ENCODE data around the gene GPANK1.
A peak's percentile ranks its signal among the peaks of the same experiment; 100 is the strongest.

GPANK1 gene

DNA sequence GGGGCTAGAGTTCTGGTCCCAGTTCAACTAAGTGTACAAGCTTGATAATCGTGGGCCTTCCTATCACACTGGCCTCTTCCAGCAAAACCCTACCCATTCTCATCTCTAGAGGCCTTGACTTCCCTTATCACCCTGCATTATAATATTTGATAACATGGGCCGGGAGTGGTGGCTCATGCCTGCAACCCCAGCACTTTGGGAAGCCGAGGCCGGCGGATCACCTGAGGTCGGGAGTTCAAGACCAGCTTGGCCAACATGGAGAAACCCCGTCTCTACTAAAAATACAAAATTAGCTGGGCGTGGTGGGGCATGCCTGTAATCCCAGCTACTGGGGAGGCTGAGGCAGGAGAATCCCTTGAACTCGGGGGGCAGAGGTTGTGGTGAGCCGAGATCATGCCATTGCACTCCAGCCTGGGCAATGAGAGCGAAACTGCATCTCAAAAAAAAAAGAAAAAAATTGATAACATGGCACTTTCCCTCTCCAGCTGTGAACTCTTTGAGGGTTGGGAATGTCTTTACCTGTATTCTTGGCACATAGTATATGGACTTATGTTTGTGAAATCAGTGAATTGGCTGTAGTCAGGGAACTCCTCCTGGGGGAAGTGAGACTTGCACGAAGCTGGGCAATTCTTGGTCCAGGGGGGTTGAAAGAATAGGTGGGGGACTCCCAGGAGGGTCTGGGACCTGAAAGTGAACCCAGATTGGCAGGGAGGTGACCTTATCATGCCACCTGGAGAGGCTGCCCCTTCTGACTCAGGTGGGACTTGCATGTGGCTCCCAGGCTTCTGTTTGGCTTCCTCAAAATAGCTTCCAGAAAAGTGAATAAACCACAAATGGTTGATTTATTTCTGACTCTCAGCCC, 3.3 kb downstream of the GPANK1 start:
- DNase-seq = peak; percentile 63

DNA sequence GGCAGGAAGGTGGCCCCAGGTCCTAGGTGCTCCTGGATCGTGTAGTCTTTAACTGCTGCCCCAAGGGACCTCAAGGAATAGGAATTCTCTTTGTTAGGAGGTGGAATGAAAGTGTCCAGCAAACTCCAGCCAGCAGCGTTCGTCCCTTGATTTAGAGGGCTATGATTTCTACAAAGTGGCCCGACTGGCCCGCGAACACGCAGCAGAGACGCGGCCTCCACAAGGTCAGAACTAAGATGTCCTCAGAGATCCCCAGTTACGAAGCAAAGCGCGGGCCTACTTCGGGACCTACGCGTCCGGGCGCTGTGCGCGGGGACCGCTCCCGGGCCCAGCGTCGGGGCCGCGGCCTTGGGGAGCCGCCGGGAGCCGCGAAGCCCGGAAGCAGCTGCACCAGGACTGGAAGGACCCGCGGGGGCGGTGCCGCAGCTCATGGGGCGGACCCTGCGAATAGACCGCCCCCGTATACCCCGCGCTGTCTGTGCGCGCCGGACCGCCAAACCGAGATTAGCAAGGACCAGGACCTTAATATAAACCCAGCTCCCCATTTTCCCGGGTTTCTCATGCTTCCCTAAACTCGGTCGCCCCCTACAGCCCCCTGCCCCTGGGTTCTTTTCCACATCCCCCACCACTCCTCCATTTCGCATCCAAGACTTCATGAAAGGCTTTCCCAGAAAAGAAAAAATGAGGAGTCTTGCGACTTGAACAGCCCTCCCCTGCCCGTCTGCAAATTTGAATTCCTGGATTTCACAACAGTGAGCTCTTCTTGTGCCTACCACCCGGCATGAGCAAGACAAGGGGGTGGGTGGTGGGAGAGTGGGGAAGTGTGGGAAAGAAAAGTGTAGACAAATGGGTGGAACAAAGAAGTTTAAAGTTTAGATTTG, 4.2 kb downstream of the GPANK1 start, which contains the start of gene C6orf47:
Gene C6orf47, minus strand, starts transcription at position 398 of the 881 bp plus-strand sequence. CDS start 831 bp downstream, outside the sequence.
- DNase-seq = peak; percentile 87

DNA sequence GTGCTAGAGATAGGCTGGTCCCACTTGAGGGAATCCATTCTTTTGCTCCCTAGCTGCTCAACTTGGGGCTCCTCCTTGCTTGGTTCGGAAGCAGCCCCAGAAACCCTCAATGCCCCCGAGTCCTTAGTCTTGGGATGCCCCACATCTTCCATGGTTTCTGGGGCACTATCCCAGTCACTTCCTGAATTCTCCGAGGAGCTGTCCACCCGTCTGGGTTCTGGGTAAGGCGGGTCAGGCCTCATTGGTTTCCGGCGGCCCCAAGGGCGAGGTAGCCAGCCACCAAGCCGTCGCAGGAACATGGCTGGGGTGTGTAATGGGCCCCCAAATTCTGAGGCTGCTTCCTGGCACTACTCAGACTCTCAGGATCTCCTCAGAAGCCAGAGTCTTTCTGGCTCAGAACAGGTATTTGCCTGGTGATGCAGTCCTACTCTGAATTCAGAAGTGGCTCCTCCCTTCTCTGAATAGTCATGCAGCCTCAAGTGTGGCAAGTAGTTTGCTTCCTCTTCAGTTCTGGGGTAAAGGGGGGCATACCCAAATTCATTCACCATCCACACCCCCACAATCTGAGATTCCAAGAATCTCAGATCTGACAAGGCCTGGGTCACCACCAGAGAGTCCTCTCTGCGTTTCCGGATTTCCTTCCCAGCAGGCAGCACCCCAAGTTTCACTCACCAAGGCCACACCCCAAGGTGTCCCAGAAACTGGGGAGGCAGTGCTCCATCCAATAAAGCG, 5.0 kb downstream of the GPANK1 start:
- DNase-seq = peak; percentile 60

DNA sequence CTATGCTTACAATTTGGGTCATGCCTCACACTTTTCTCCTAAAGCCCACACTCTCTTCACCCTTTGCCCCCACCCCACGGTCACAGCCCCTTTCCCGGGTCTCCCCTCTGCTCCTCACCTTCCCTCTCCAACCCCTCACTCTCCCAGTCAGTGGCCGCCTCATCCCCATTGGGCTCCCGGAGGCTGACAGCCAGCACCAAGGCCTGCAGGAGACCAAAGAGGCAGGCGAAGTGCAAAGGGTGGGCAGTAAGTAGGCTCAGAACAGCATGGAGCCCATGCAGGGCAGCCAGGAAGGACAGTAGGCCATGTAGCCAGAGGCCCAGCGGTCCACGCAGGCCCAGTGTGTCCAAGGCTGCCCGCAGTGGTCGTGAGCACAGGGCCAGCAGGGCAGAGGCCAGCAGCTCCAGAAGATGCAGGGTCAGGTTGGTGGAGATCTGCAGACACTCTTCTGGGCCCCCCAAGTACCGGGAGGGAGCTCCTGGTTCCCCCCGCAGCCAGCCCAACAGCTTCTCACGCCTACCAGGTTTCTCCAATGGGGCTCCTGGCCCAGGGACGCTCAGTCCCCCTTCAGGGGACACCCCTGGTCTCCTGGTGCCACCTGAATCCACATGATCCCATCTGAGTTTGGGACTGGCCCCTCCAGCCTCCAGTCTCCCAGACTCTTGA, 5.7 kb downstream of the GPANK1 start:
- DNase-seq = no peak

DNA sequence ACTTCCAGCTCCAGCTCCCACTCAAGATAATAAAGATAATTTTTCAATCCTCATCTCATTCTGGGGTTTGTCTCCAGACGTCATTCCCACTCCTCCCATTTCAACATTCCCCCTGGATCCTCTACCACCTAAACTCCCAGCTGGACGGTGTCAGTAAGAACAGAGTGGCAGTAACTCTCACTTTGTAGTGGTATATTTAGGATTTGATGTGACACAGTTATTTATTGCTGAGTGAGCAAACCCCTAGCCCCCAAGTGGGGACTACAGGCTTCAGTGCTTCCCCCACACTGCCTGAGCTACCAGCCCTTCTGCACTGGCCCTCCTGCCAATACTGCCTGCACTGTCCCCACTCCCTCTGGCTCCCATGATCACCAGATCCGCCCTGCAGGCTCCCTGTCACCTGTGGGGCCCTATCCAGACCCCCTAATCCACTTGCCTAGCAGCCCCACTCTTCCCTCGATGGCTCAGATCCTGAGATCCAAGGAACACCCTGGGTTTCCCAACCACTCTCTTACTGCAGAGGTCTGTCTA, 6.6 kb downstream of the GPANK1 start:
- no peak for DNase-seq

DNA sequence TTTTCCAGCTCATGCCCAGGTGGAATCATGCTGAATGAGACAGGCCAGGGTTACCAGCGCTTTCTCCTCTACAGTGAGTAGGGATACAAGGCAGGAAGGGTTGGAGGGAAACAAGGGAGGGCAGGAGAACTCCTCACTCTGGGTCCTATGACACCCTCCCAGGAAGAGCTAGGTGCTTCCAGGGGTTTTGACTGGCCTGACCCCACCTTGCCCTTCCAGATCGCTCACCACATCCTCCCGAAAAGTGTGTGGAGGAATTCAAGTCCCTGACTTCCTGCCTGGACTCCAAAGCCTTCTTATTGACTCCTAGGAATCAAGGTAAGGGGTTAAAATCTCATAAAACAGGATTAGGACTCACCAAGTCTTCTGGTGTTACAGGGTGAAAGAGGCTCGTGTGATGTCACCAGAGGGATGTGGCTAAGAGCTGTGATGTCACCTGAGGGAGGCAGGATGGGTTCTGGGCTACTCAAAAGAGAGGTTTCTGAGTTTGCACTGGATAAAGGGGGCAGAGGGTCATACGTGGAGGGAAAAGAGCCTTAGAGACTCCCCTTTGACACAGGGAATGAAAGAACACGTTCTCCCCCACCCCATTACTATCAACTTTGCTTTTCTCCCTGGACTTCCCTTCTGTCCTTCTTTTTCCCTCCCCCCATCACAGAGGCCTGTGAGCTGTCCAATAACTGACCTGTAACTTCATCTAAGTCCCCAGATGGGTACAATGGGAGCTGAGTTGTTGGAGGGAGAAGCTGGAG, 7.2 kb downstream of the GPANK1 start:
- no peak for DNase-seq

DNA sequence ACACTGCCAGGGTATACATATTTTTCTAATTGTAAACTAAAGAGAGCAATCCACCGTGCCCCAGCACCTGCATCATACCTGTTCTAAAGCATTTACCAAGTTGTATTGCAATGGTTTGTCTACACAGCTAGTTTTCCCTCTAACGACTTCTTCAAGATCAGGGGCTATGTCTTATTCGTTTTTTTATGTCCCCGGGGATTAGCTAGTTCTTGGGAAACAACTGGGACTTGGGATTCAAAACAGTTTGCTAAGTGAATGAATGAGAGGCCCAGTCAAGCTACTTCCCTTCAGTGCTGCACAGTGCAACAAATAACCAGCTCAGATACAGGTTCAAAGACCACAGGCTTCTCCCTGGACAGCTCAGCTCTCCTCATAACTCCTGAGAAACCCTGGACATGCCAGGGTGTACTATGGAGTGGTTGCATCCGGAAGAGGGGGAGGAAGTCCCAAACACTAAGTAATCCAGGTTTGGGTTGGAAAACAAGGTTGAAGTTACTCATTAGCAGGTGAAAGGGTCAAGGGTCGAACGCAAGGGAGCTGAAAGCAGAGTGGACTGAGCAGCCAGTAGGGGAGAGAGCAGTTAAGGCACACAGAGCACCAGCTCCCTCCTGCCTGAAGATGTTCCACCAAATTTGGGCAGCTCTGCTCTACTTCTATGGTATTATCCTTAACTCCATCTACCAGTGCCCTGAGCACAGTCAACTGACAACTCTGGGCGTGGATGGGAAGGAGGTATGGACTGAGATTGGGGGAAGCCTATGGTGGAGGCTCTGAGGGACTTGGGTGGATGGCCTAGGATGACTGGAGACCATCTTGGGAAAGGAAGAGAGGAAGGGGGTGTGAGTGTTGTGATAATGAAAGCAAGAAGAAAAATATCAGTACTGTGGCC, 9.2 kb downstream of the GPANK1 start, which contains the start of gene APOM:
Gene APOM, plus strand, starts transcription at position 546 of the 889 bp plus-strand sequence. Its CDS starts 73 bp downstream, at position 619.
- no peak for DNase-seq

DNA sequence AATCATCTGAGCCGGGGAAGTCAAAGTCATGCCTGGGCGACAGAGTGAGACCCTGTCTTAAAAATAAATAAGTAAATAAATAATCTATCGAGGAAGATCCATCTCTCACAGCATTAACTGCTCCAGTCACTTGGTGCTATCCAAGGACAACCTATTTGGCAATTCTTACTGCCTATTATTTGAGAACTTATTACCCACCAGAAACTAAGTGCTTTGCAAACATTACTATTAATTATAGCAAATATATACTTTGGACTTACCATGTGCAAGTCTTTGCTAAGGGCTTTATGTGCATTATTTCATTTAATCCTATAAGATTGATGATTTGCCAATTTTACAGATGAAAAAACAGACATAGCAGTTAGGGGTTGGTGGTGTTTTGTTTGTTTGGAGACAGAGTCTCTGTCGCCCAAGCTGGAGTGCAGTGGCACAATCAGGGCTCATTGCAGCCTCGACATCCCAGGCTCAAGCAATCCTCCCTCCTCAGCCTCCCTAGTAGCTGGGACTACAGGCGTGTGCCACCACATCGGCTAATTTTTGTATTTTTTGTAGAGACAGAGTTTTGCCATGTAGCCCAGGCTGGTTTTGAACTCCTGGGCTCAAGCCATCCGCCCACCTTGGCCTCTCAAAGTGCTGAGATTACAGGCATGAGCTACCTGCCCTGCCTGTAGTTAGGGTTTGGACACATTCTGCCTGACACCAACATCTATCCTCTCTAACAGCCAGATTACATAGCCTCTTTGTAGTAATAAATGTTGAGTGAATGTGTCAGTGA, 10.0 kb downstream of the GPANK1 start:
- no peak for DNase-seq

DNA sequence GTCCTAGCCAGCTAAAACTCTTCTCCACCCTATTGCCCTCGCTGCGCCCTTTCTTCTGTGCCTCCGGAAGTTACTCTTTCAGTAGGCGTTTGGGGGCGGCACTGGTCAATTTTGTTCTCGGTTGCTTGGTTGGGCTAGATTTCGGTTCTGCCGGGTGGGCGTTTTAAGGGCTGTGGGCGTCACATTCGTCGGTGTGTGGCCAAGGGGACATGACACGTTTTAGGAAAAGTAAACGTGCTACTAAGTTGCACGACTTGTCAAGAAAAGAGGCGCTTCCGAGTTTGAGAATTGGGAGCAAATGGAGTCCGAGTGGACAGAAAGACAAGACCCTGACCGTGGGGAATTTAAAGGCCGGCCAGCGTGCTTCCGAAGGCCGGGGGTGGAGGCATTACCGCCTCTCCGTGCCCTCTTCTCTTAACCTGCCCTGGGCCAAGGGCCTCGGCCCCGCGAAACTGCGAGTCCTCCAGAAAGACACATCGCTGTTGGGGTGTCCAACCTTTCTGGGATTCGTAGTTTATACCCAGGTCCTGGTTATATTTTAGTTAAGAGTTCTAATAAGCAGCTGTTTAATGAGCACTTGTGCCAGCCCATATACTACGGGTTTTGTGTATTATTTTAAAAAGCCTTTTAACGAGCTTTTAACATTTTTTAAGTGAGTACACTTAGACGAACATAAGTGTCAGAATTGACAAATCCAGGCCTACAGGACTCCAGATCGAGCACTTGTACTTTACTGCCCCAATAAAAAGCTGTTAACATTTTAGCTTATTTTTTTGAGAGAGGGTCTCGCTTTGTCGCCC, 11.7 kb downstream of the GPANK1 start:
- no peak for DNase-seq

DNA sequence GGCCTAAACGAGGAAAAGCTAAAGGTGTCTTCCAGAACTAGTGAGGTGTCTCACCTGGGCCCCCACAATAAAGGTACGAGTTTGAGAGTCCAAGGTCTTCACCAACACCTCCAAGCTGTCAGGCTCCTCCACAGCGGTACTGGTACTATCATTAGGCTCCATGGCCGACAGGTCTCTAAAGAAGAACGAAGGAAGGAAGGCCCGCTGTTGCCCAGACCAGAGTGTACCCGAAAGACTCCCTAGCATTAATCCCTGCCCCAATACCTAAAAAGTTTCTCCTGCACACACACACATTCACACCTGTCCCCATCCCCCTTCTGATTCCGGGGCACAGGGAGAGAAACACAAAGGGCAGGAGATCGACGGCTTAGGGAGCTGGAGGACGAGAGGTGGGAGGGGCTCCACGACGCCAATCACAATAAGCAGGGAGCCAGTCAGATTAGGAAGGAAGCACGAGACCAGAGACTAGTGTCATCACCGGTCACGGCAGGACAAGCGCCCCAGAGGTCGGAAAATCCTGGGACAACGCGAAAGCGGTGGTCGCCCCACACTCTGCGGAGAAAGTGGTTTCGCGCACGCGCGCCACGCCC, 13.1 kb downstream of the GPANK1 start:
- DNase-seq = peak; percentile 77

DNA sequence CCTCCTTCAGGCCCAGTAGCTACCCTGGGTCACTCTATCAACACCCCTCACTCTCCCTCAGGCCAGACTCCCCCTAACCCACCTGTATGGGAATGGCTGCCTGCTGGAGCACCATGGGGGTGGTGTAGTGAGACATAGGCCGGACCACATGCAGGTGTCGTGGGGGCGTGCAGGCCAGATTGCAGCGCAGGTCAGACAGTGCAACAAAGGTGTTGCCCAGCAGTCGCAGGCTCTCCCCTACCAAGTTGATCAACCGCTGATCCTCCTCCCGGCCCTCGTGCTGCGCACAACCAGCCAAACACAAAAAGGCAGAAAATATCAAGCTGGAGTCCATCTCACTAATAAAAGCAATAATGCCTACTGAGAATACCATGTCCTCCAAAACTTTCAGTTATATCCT, 19.5 kb downstream of the GPANK1 start:
- no peak for DNase-seq

DNA sequence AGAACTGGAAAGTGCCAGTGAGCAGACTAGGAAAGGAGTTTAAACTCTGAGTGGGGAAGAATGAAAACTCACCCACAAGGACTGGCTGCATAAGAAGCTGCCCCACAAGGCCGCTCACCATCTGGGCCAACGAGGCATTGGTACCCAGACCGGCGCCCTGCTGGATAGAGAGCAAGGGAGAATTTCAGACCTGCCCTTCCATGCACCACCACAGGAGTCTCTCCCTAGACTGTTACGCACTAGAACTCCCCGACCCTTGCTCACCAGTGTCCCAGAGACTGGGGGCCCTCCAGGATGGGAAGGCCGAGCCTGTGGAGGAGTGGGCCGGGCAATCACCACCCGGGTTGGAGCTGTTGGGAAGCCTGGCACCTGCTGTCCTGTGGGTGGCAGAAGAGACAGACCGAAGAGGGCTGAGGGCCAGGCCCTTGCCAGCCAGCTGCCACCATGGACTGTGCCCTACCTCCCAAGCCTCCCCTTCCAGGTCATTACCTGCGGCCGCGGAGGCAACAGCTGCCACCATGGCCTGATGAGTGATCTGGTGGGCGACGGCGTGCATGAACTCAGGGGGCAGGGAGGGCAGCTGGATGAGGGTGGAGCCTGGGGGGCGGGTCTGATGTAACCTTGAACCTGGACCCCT, 20.9 kb downstream of the GPANK1 start:
- DNase-seq = no peak

DNA sequence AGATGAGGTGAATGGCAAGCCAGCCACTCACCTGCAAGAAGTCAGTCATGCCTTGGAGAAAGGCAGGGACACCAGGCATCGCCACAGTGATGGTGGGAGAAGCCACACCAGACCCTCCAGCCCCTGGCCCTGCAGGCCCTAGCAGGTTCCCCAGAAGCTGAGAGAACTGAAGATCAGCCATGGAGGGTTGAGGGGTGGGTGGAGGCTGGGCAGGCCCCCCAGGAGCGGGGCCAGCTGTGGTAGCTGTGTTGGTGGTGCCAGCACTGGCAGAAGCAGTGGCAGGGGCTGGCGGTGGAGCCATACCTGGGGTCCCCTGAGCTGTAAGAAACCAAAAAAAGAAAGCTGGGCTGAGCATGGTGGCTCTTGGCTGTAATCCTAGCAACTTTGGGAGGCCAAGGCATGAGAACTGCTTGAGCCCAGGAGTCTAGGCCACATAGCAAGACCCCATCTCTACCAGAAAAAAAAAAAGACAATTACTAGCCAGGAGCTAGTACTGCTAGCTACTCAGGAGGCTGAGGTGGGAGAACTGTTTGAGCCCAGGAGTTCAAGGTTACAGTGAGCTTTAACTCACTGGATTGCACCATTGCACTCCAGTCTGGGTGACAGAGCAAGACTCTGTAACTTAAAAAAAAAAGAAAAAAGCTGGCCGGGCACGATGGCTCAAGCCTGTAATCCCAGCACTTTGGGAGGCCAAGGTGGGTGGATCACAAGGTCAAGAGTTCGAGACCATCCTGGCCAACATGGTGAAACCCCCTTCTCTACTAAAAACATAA, 21.8 kb downstream of the GPANK1 start:
- DNase-seq = no peak

DNA sequence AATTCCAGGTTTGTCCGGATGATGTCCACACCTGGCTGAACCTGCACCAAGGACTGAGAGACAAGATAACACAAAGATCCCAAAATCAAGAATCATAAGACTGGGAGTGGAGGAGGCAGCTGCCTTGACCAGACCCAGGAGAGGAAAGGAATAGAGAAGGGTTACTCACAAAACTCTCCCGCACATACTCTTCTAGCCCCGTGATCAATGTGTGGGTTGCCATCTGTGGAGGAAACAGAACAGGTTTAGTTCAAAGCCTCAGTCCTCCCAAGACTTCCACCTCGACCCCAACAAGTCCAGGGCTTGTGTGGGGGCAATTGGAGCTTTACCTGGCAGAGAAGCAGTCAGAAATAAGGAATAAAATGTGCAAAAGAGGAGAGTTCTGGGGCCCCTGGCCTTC, 23.4 kb downstream of the GPANK1 start:
- DNase-seq = no peak

DNA sequence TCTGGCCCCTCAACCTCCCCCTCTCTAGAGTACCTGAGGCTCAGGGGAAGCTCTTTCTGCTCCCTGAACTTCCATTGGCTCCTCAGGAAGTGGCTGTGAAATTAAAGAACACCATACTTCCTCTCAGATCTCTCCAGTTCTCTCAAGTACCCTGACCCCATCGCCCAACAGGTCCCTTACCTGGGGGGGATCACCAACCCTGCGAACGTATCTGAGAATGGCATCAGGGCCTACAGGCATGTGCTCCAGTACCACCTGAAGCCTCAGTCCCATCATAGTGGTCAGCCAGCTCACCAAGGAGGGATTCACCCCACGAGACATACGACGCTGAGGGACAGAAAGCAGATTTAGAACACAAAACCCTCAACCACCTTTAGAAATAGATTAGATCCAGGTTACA, 24.2 kb downstream of the GPANK1 start:
- DNase-seq = no peak

DNA sequence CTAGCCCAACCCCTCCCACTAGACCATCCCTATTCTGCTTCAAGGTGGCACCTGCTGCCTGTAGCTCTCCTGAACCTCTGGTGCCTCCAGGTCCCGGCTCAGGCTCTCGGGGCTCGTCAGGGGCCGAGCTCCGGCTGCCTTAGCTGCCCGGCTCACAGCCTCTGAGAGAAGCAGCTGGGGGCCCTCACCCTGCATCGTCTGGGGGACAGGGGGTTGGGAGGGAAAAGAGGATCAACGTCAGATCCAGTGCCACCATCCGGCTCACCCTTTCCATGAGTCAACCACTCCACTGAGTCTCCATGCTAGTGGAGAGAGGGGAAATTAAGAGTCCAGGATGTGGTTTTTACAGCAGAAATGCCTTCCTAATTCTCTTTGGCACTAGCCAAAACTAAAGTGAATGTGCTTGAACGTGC, 25.3 kb downstream of the GPANK1 start:
- DNase-seq = no peak

DNA sequence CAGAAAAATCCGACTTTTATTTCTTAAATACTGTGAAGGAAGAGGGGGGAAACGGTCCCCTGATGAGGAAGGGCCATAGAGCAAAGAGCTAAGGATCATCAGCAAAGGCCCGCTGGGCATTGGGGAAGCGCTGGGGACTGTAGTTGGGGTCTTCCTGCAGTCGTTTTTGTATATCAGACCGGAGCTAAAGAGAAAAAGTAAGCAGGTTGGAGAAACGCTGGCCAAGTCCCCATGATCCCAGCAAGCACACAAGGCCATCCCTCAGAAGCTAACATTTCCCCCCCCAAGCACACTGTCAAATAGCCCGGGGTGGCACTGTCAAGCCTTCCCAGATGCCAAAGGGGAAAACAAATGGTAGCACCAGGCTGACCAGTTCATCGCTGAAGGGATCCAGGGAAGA, 25.8 kb downstream of the GPANK1 start:
- DNase-seq = no peak

Data from hematopoietic multipotent progenitor cell treated with erythropoietin and hydrocortisone succinate and interleukin-3 and kit ligand, for 8 days (in vitro differentiated cells).